MM.1S (cell line): ENCODE data around the gene ADGRL3.

Experiments
- CTCF ChIP-seq: fragments of 300-600 bp; sonication (generic); IDR thresholded peaks from 2 replicates; pipeline ENCODE4 v1.5.1; 2016; ENCODE audit warnings: antibody characterized with exemption, low read length, mixed read lengths
- EZH2phosphoT487 ChIP-seq: fragments of 300-600 bp; sonication (generic); IDR thresholded peaks from 2 replicates; pipeline ENCODE4 v1.6.1; 2018; ENCODE audit warnings: antibody characterized with exemption, low read length

DNA sequence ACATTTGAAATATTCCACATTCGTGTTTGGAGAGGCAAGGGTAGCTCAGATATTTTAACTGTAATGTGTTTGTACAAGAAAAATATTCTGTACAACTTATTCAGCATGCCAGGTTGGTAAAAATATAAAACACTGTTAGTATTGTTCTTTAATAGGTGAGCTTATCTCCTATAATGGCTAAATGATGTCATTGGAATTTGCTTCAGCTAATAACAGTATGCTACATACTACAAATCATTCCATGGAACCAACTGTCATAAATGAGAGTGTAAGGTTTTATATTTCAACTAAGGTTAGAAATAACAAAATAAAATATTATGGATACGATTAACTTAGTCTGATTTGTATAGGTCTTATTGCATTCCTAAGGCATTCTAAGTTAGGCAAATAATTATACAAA lies 206.6 kb downstream of the ADGRL3 start:
- TF ChIP-seq CTCF (no peak), EZH2phosphoT487 (no peak)
